Lower leg skin (tissue), 4 donors: ENCODE results near the gene RAMP3. TPM values are rescaled to one million over a fixed set of nuclear protein-coding genes. Genes with fewer than 3 reads are reported as not detected.

Source experiments
- DNase-seq, 2 donors: peaks; one replicate each; pipeline ENCODE4 v3.0.0-alpha.2; 2019; ENCODE audit warnings: low spot score in 2 of 2
- H3K4me3 ChIP-seq: fragments of 200-600 bp; sonication (generic); 2 replicates; pipeline ENCODE4 v1.5.1; 2017; ENCODE audit warnings: mild to moderate bottlenecking, low read depth; ENCODE audit not compliant: poor library complexity, severe bottlenecking
- POLR2A ChIP-seq, 2 donors: fragments of 450-650 bp; IDR thresholded peaks; one replicate each; pipeline ENCODE4 v1.6.1; 2016 to 2017; ENCODE audit warnings: antibody characterized with exemption in 2 of 2, mild to moderate bottlenecking in 1 of 2, moderate library complexity in 1 of 2
- WGBS, 2 donors: methylation state at CpG; one replicate each; pipeline ENCODE4 v1.1.5; 2018; 5-methylcytosine and 5-hydroxymethylcytosine counted together
- intact Hi-C: fragments of 100-400 bp; cut with DNase I; formaldehyde crosslinking; loops from one replicate; pipeline ENCODE4 v1.15.0; 2023; ENCODE audit warnings: low total_unique reads
- total RNA-seq, 4 donors: library from RNA; depleted of rRNA; stranded (reverse); fragments of >200 nt; gene quantifications; one replicate each; pipeline ENCODE4 v1.1.0, GENCODE V29; 2016
- TF ChIP-seq, protein P1 (sequence below), 3 donors: fragments of 450-650 bp; IDR thresholded peaks; one replicate each; pipeline ENCODE4 v1.5.1; 2016; ENCODE audit warnings: antibody characterized with exemption in 3 of 3, mild to moderate bottlenecking in 3 of 3, moderate library complexity in 2 of 3

Gene RAMP3
- total RNA-seq, 4 donors from 2014 or later: 23.8 to 71.6 (median 35.1) TPM

GRCh38 chr7:45223078-45223477, 65.5 kb downstream of the RAMP3 start:
- H3K4me3 ChIP-seq: no peak overlapping the region
- intact Hi-C loops: no loop called here
- DNase-seq: no peak
- TF ChIP-seq, protein P1, sequence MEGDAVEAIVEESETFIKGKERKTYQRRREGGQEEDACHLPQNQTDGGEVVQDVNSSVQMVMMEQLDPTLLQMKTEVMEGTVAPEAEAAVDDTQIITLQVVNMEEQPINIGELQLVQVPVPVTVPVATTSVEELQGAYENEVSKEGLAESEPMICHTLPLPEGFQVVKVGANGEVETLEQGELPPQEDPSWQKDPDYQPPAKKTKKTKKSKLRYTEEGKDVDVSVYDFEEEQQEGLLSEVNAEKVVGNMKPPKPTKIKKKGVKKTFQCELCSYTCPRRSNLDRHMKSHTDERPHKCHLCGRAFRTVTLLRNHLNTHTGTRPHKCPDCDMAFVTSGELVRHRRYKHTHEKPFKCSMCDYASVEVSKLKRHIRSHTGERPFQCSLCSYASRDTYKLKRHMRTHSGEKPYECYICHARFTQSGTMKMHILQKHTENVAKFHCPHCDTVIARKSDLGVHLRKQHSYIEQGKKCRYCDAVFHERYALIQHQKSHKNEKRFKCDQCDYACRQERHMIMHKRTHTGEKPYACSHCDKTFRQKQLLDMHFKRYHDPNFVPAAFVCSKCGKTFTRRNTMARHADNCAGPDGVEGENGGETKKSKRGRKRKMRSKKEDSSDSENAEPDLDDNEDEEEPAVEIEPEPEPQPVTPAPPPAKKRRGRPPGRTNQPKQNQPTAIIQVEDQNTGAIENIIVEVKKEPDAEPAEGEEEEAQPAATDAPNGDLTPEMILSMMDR (IDR thresholded peaks at IDR 0.05): no peak
- no peak for TF ChIP-seq POLR2A (IDR thresholded peaks at IDR 0.05)

GRCh38 chr7:45223728-45224630, 66.4 kb downstream of the RAMP3 start:
- no peak overlapping the region for H3K4me3 ChIP-seq
- TF ChIP-seq, protein P1 (IDR thresholded peaks at IDR 0.05): no peak
- no peak for TF ChIP-seq POLR2A (IDR thresholded peaks at IDR 0.05)
- intact Hi-C loops: no loop called here
- DNase-seq: no peak
- 81 to 84% methylated on average over 12 of the region's 13 CpGs for WGBS, 2 donors

- 5 to 9% methylated on average over 3 of the region's 3 CpGs for WGBS, 2 donors
- H3K4me3 ChIP-seq: no peak overlapping the region
- TF ChIP-seq, protein P1 (IDR thresholded peaks at IDR 0.05): no peak
- no peak for TF ChIP-seq POLR2A (IDR thresholded peaks at IDR 0.05)
- no peak for DNase-seq
- intact Hi-C loops: no loop called here
Observed at GRCh38 chr7:45224832-45225231, 67.2 kb downstream of the RAMP3 start.

- TF ChIP-seq, protein P1 (IDR thresholded peaks at IDR 0.05): no peak
- TF ChIP-seq POLR2A (IDR thresholded peaks at IDR 0.05): no peak
- H3K4me3 ChIP-seq: no peak overlapping the region
- WGBS, 2 donors: 70 to 79% methylated on average over 9 of the region's 9 CpGs
- intact Hi-C loops: no loop called here
- DNase-seq: no peak
Observed at GRCh38 chr7:45225311-45225947, 67.8 kb downstream of the RAMP3 start.

- TF ChIP-seq POLR2A (IDR thresholded peaks at IDR 0.05): no peak
- TF ChIP-seq, protein P1 (IDR thresholded peaks at IDR 0.05): no peak
- intact Hi-C loops: no loop called here
- H3K4me3 ChIP-seq: no peak overlapping the region
- DNase-seq: no peak
- WGBS, 2 donors: 40 to 56% methylated on average over 2 of the region's 2 CpGs
Observed at GRCh38 chr7:45225948-45226335, 68.4 kb downstream of the RAMP3 start.
